CD4-positive, alpha-beta T cell treated with Interleukin-10 for 1 hour (primary cell): ENCODE data around the gene PHYH.
"Not testable (repeated sequence)": the region's sequence is repeated elsewhere in the genome, so short reads cannot be mapped to it uniquely, and the experiment has no call there.

Experiments used
- DNase-seq: peaks from one replicate; pipeline ENCODE4 v3.0.0-alpha.2; 2020

PHYH gene

DNA sequence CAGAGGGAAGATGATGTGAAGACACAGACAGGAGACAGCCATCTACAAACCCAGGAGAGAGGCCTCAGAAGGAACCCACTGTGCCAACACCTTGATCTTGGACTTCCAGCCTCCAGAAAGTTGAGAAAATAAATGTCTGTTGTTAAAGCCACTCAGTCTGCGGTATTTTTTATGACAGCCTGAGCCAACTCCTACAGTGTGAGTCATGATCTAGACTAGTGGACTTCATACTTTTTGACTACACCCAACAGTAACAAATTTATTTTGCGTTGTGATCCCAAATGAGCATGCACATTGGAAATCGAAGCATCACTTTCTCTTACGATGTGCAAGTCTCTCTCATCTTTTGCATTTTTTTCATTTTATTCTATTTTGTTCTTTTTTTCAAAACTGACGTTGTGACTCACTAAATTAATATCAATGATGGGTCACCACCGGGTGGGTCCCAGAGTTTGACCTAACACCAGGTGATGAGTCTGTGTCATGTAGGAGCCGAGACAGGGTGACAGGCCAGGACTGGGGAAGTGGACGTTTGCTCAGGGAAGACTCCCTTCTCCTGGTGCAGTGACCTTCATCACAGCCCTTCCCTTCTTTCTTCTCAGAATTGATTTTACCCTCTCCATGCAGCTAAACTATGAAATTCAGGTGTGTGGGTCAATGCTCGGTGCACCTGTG, 28.9 kb downstream of the PHYH start:
- DNase-seq, result no peak

DNA sequence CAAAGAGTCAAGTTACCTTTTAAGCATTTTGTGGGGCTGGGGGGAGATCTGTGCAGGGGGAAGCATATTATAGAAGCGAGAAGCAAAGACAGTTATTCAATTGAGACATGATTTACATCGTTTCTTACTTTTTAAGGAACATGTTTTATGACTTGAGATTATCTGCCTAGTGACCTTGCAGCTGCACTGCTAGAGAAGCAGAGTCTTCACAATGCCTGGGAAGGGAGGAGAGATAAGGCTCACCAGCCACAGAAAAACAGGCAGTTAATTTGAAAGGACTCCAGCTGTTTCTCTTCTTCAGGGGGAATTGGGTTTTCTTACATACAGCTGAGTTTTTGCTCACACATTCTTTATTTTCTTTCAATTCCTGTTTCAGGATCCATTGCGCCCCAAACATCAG, 31.0 kb downstream of the PHYH start:
- no peak for DNase-seq

DNA sequence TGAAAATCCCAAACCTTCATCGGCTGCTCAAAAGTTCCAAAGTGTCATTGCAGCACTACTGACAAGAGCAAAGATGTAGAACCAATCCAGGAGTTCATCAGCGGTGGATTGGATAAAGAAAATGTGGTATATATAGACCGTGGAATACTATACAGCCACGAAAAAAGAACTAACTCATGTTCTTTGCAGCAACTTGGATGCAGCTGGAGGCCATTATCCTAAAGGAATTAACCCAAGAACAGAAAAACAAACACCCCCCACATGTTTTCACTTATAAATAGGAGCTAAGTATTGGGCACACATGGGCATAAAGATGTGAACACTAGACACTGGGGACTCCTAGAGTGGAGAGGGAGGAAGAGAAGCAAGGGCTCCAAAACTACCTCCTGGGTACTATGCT, 31.6 kb downstream of the PHYH start:
- no peak for DNase-seq

DNA sequence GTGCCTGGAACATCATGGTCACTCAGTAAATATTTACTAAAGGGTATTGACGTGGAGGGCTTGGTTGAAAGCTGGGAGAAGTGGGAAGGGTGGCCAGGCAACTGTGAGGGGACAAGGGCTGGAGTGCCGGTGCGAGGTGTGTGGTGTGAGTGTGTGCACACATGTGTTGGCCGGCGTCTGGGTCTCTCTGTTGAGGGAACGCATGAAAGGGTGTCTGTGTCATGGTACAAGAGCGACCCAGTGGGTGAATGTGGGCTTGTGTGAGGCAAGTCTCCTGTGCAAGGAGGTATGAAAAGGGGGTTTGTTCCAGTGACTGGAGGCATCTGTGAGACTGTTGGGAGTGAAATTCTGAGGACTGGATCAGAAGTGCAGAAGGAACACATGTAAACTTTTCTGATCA, 36.3 kb downstream of the PHYH start:
- DNase-seq, result no peak

DNA sequence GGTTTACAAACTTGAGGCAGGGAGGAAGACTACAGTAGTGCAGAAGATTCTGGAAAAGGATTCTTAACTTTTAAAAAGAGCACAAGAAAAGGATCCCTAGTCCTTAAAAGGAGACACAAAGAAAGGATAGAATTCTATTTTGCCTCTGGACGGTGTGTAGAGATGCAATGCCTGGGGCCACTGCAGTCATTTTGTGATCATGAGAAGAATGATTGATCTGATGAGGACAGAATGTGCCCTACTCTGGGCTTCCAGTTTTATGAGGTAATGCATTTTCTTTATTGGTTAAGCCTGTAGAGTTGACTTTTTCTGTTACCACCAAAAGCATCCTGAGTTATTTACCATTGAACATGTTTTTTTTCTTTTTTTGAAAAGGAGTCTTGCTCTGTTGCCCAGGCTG, 37.4 kb downstream of the PHYH start:
- DNase-seq, result no peak

DNA sequence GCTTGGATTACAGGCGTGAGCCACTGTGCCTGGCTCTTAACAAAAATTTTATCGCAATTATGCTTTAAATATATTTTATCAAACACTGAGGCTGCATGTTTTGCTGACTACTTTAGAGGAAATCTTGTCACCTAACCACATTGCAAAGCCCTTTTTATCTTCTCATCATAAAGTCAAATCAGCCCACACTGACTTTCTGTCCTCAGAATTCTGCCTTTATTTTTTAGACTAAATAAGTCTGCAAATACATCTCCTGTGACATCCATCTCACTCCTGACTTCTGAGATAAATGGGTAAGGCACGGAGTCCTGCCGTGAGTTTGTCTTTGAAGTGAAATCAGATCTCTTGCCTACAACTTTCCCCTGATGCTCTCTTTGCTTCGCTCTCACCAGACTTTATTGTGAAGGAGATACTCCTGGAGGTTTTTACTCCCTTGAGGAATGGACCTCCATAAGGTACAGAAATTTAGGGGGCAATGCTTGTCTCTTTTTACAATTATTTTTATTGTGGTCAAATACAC, 42.2 kb downstream of the PHYH start:
- no peak for DNase-seq

DNA sequence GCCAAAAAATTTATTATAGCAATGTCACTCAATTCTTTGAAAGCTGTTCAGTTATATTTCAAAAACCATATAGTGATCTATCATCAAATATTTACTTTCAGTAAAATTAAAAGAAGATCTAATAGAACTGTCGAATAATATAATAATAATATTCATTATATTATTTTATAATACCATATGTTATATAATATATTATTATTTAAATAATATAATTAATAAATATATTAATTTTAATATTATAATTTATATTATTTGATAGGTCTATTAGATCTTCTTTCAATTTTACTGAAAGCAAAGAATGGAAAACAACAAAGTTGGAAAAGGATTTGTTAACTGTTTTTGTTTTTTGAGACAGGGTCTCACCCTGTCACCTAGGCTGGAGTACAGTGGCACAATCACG, 43.2 kb downstream of the PHYH start:
- no peak for DNase-seq

DNA sequence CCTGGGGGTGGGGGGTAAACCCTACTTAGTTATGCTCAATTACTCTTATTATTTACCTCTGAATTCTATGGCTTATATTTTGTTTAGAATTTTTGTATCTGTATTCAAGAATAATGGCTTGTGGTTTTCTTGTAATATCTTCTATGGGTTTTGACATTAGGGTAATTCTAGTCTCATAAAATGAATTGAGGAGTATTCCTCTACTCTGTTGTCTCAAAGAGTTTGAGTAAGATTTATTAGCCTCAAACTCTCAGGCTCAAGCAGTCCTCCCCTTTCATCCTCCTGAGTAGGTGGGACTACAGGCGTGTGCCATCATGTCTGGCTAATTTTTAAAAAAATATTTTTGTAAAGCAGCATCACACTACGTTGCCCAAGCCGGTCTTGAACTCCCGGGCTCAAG, 46.1 kb downstream of the PHYH start:
- DNase-seq, result no peak

DNA sequence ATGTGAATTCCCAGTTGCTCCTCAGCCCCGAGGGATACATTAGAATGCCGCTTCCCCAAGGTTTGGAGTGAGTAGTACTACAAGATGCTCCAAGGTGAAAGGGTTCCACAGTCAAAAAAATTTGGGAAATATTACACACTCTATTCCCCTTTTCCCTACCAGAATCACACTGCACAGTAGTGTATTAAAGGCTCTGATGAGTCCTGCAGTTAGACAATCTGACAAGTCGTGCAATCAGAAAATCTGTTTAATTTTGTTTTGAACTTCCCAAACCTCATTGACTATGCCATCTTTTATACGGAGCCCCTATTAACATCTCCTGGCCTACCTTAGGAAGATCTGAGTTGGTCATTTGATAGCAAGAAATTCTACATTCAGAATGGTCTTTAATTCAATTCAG, 52.1 kb downstream of the PHYH start:
- no peak for DNase-seq

DNA sequence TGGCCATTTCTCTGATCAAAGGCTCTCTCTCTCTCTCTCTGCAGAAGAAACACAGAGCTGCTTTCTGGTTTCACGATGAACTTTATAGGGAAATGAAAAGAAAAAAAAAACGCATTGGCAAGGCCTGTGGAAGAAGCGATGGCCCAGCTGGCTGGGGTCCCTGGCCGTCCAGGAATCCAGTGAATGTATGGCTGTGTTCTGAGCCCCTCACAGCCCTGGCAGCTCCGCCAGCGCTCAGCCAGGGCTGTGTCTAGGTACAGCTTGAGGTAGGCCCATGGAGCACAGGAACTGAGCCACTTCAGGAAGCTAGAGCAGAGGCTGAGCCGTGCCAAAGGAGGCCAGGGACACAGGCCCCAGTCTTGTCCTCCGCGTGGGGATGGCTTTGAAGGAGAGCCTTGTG, 52.6 kb downstream of the PHYH start:
- DNase-seq, result no peak

DNA sequence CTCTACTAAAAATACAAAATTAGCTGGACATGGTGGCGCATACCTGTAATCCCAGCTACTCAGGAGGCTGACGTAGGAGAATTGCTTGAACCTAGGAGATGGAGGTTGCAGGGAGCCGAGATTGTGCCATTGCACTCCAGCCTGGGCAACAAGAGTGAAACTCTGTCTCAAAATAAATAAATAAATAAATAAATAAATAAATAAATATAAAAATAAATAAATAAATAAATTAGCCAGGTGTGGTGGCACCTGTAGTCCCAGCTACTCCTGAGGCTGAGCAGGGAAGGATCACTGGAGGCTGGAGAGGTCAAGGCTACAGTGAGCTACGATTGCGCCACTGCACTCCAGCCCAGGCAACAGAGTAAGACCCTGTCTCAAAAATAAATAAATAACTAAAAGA, 57.6 kb downstream of the PHYH start:
- not testable (repeated sequence) for DNase-seq

DNA sequence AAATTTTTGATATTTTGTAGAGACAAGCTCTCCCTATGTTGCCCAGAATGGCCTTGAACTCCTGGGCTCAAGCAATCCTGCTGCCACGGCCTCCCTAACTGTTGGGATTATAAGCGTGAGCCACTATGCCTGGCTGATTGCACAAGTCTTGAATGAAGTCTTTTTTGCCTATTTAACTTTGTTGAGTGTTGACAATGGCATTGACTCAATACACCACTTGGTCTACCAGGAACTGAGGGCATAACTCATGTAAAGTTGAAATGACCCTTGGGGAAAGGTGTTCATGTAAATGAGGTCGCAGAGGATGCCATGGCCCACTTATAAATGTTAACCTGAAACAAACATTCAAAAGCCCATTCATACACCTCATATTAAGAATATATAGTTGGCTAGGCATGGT, 58.3 kb downstream of the PHYH start:
- no peak for DNase-seq

DNA sequence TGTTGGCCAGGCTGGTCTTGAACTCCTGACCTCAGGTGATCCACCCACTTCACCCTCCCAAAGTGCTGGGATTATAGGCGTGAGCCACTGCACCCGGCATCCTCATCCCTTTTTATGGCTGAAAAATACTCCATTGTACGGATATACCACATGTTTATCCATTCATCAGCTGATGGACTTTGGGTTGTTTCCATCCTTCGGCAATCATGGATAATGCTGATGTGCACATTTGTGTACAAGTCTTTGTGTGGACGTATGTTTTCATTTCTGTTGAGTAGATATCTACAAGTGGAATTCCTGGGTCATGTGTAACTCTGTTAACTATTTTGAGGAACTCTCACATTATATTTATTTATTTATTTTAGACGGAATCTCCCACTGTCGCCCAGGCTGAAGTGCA, 59.9 kb downstream of the PHYH start:
- no peak for DNase-seq

DNA sequence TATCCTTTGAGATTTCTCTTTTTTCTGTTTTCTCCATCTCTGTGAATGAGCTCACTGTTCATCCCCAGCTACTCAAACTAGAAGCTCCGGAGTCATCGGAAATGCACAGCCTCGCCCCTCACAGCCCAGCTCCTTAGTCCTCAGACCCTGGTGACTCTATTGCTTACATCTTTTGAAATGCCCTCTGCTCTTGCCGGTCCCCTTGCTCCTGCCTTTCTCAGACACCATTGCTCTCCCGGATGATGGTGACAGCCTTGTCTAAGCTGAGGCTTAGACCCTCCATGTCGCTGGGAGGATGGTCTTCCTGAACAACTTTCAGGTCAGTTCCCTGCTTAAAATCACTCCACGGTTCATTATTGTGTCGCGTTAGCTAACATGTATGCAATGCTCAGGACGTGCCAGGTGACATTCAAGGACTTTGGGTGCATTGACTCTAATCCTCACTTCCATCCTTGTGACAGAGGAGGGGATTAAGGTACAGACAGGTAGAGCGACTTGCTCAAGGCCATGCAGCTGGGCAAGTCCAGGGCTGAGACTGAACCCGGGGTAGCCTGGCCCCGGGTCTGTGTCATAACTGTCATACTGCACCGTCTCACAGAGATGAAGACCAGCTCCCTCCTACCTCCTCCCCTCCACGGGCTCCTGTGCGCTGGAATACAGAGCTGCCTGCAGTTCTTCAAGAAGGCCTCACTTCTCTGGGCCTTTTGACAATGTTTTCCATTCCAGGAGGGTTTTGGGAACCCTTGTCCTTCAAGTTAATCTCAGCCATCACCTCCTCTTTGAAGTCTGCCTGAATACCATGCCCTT, 61.4 kb downstream of the PHYH start:
- no peak for DNase-seq

DNA sequence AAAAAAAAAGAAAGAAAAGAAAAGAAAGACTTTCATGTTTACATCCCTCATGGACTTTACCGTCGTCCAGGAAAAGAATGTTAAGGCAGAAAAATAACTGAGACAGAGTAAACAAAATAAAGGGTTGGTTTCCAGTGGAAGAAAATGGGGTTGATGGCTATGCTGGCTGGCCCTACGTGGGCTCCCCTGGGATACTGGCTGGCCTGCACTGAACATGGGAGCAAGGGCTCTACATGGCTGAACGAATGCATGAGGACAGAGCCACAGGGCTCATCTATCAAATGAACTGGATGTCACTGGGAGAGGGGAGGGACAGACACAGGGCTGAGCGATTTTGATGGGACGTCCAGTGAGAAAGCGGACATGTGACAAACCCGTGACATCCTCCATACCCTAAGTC, 63.2 kb downstream of the PHYH start:
- no peak for DNase-seq

DNA sequence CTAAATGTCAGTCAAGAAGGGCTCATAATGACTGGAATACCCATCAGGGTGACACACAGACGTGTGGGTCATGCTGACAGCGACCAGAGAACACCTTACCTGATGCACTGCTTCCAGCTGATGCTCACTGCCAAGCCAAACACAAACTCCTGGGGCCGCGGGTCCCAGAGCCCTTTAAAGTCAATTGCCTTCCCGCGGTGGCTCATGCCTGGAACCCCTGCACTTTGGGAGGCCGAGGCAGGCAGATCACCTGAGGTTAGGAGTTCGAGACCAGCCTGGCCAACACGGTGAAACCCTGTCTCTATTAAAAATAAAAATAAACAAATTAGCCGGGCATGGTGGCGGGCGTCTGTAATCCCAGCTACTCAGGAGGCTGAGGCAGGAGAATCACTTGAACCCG, 65.1 kb downstream of the PHYH start:
- DNase-seq, result not testable (repeated sequence)

DNA sequence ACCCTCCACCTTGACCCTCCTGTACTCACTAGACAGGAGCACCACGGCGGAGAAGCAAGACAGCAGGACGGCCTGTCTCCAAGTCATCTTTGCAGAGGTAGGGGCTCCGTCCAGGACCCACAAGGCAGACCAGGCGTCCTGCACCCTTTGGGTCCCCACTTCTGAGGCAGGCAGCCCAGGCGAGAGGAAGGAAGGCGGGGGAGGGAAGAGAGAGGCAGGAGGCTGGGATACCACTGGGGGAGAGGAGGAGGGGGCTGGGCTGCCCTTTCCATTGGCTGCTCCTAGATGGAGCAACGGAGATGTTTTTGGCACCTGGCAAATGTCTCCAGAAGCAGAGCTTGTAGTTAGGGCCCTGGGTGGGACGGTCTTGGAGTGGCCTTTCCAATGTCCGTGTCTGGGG, 65.7 kb downstream of the PHYH start, which contains the start of gene UCMA:
TSS of gene UCMA (minus strand) at position 203 of the 400 bp plus-strand sequence. CDS start at position 87, 116 bp downstream.
- DNase-seq, result no peak

DNA sequence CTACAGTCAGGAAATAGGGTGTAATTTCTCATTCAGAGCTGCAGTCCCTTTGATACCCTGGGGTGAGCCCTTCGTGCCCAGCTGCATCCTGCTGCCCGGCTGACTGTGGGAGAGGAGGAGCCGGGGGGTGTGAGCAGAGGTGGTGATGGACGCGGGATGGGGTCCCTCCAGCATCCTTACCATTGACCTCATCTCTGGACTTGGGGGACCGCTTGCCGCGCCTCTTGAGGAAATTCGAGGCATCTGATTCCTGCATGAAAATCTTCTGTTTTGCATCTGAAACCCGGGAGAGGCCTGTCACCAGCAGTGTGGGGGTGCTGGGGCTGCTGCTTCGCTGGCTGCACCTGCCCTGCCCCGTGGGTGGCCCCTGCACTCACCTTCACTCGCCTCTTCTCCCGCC, 66.5 kb downstream of the PHYH start:
- DNase-seq, result no peak

DNA sequence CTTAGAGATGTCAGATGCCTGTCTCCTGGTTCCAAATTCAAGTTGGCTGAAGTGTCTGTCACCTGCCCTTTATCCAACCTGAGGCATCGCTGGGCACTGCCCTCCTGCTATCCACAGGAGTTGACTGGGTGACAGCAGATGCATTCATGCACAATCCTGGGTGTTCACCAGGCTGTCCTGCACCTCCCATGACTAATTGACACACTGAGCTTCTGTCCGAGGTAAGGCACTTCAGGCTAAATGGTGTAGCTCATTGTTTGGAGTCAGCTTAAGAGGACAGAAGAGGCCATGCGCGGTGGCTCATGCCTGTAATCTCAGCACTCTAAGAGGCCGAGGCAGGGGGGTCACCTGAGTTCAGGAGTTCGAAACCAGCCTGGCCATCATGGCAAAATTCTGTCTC, 68.1 kb downstream of the PHYH start:
- no peak for DNase-seq

DNA sequence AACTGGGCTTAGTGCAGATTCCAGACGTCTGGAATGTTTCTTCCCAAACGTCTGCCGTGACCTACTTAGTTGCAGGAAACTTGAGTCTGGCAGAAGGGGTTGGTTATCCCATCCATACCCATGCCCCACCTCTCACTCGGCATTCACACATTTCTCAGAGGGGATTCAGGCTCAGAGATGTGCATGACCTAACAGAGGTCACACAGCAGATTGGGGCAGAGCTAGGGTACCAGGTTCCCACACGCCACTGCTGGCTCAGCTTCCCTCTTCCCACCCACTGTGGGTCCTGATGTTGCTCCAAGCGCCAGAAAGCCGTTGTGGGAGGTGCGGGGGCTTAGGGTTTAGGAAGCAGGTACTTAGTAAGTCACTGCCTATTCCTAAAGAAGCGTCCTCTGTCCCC, 68.7 kb downstream of the PHYH start:
- no peak for DNase-seq
